HepG2 (cell line): ENCODE data around the gene ZKSCAN4. TPM values are rescaled to one million over a fixed set of nuclear protein-coding genes. Genes with fewer than 3 reads are reported as not detected.

Source experiments
- CTCF ChIP-seq: sonication (generic); formaldehyde crosslinking; IDR thresholded peaks from 2 replicates; pipeline ENCODE4 v1.5.0; 2020; ENCODE audit warnings: mild to moderate bottlenecking, missing genetic modification reagents, moderate library complexity
- GMEB1 ChIP-seq: sonication (generic); formaldehyde crosslinking; IDR thresholded peaks from 2 replicates; pipeline ENCODE4 v1.5.1; 2020; ENCODE audit warnings: missing genetic modification reagents, mild to moderate bottlenecking, borderline replicate concordance
- HMGXB4 ChIP-seq, 2 experiments: sonication (generic) in 1 of 2; formaldehyde crosslinking in 1 of 2; IDR thresholded peaks; 2 replicates each; pipeline versions ENCODE4 v1.4.0 to v1.6.1; 2018 to 2020; ENCODE audit warnings: missing genetic modification reagents in 2 of 2, borderline replicate concordance in 1 of 2, low read depth in 1 of 2, mild to moderate bottlenecking in 1 of 2, missing biosample characterization in 1 of 2
- NCOA5 ChIP-seq: sonication (generic); formaldehyde crosslinking; IDR thresholded peaks from 2 replicates; pipeline ENCODE4 v1.4.0; 2020; ENCODE audit warnings: missing genetic modification reagents
- TCF7L2 ChIP-seq: IDR thresholded peaks from 2 replicates; pipeline ENCODE4 v1.6.1; 2011; ENCODE audit warnings: mild to moderate bottlenecking, low read depth, low read length, moderate library complexity
- ZBTB2 ChIP-seq: sonication (generic); formaldehyde crosslinking; IDR thresholded peaks from 2 replicates; pipeline ENCODE4 v1.8.0; 2022; ENCODE audit warnings: low read depth, missing genetic modification reagents
- ZBTB20 ChIP-seq: sonication (generic); formaldehyde crosslinking; IDR thresholded peaks from 2 replicates; pipeline ENCODE4 v1.8.1; 2023; ENCODE audit warnings: missing genetic modification reagents, low read depth, mild to moderate bottlenecking, borderline replicate concordance
- ZZZ3 ChIP-seq: sonication (generic); formaldehyde crosslinking; IDR thresholded peaks from 2 replicates; pipeline ENCODE4 v1.4.0; 2020; ENCODE audit warnings: missing genetic modification reagents, mild to moderate bottlenecking, borderline replicate concordance
- polyA plus RNA-seq, 8 experiments: library from polyadenylated mRNA; depleted of rRNA in 3 of 8; stranded (reverse) in 7 of 8; unstranded in 1 of 8; fragments of >200 nt; fragmentation: Illumina TruSeq in 4 of 8; extraction: Trizol in 4 of 8; gene quantifications; 2 replicates each; pipeline versions ENCODE4 v1.2.1 to v1.2.3, GENCODE V29; 2011 to 2016; ENCODE audit warnings: low read depth in 4 of 8, missing spikeins in 1 of 8, mixed read lengths in 1 of 8; ENCODE audit not compliant: insufficient read depth in 1 of 8
- total RNA-seq, 5 experiments: library from RNA; depleted of rRNA; stranded (reverse); fragments of >200 nt; fragmentation: Illumina TruSeq; extraction: Trizol; gene quantifications; 2 replicates each; pipeline ENCODE4 v1.2.3, GENCODE V29; 2016; ENCODE audit warnings: low read depth in 1 of 5
- TF ChIP-seq, protein P1 (sequence below): sonication (generic); formaldehyde crosslinking; IDR thresholded peaks from 2 replicates; pipeline ENCODE4 v1.8.0; 2022; ENCODE audit warnings: mild to moderate bottlenecking, missing genetic modification reagents
- TF ChIP-seq, protein P2 (sequence below): IDR thresholded peaks from 2 replicates; pipeline ENCODE4 v1.6.1; 2016
- TF ChIP-seq, protein P3 (sequence below): sonication (generic); formaldehyde crosslinking; IDR thresholded peaks from 2 replicates; pipeline ENCODE4 v1.8.0; 2023; ENCODE audit warnings: mild to moderate bottlenecking, missing genetic modification reagents

ZKSCAN4 gene
- total and polyA plus RNA-seq, 2 of the 13 experiments (the other 11 are each of a cell fraction or from before 2014, with no cell fraction given) = 2.9 to 7.8 TPM

GRCh38 chr6:28225056-28225834, 26.8 kb downstream of the ZKSCAN4 start, which contains the start of gene ZSCAN9 (continued):
- TF ChIP-seq, protein P1, sequence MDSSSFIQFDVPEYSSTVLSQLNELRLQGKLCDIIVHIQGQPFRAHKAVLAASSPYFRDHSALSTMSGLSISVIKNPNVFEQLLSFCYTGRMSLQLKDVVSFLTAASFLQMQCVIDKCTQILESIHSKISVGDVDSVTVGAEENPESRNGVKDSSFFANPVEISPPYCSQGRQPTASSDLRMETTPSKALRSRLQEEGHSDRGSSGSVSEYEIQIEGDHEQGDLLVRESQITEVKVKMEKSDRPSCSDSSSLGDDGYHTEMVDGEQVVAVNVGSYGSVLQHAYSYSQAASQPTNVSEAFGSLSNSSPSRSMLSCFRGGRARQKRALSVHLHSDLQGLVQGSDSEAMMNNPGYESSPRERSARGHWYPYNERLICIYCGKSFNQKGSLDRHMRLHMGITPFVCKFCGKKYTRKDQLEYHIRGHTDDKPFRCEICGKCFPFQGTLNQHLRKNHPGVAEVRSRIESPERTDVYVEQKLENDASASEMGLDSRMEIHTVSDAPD = no peak
- peak; percentile 73; the same call in 1 of the 2 replicates for TF ChIP-seq ZZZ3 (CRISPR knock-in tag)
- peak; percentile 79 for TF ChIP-seq ZBTB2 (CRISPR knock-in tag)
- peak; percentile 98 for TF ChIP-seq HMGXB4 (CRISPR knock-in tag; IDR thresholded peaks at IDR 0.05; ENCODE audit: borderline replicate concordance in 1 of 2, low read depth in 1 of 2)
- TF ChIP-seq CTCF (CRISPR knock-in tag) = peak; percentile 35
- no peak for TF ChIP-seq TCF7L2
- TF ChIP-seq, protein P2, sequence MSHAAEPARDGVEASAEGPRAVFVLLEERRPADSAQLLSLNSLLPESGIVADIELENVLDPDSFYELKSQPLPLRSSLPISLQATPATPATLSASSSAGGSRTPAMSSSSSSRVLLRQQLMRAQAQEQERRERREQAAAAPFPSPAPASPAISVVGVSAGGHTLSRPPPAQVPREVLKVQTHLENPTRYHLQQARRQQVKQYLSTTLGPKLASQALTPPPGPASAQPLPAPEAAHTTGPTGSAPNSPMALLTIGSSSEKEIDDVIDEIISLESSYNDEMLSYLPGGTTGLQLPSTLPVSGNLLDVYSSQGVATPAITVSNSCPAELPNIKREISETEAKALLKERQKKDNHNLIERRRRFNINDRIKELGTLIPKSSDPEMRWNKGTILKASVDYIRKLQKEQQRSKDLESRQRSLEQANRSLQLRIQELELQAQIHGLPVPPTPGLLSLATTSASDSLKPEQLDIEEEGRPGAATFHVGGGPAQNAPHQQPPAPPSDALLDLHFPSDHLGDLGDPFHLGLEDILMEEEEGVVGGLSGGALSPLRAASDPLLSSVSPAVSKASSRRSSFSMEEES (CRISPR knock-in tag) = peak; percentile 74
- TF ChIP-seq NCOA5 = no peak
- TF ChIP-seq, protein P3, sequence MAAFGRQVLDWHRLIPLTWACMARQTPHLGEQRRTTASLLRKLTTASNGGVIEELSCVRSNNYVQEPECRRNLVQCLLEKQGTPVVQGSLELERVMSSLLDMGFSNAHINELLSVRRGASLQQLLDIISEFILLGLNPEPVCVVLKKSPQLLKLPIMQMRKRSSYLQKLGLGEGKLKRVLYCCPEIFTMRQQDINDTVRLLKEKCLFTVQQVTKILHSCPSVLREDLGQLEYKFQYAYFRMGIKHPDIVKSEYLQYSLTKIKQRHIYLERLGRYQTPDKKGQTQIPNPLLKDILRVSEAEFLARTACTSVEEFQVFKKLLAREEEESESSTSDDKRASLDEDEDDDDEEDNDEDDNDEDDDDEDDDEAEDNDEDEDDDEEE (CRISPR knock-in tag) = no peak
- TF ChIP-seq ZBTB20 (CRISPR knock-in tag) = no peak; the same call in 1 of the 2 replicates
- TF ChIP-seq GMEB1 (CRISPR knock-in tag) = peak; percentile 57; the same call in 1 of the 2 replicates
